Measurements from ENCODE around the gene PIEZO1. TPM values are rescaled to one million over a fixed set of nuclear protein-coding genes. Genes with fewer than 3 reads are reported as not detected.

Gene PIEZO1
- total and polyA plus RNA-seq, 9 of the 15 experiments (the other 6 are each of a cell fraction or from before 2014, with no cell fraction given) = 3.6 to 432 (median 131) TPM

DNA sequence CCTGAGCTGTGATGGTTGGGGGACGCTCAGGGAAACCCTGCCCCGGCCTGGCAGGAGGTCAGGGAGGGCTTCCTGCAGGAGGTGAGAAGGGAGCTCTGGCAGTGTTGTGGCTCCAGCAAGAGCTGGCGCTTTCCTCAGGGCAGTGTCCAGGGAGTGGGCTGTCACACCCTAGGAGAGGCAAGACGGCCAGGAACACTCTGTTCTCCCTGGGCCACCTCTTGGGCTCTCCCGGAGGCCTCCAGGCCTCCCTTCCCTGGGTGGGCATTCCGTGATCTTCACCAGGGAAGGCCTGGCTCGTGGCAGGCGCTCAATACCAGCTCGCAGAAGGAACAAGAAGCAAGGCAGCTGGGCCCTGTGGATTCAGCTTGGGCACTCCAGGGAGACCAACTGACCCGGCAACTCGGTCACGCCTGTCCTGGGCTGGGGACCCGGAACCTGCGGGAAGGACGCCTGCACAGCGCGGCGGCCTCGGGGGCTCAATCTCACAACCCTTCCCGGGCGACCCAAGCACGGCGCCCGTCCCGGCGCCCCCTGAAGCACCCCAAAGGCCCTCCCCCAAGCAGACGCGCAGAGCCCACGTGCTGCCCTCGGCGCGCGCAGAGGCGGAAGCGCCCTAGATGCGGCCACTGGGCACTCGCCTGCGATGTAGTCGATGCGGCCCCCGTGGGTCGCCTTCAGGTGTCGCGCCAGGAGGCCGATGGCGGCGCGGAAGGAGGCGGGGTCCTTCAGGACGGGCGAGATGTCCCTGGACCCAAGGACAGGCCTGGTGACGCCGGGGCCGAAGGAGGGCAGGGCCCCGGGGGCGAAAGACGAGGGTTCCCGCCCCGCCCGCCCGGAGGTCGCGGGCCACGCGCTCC is 26.1 kb upstream of the PIEZO1 start (continued):
- TF ChIP-seq, protein P1, sequence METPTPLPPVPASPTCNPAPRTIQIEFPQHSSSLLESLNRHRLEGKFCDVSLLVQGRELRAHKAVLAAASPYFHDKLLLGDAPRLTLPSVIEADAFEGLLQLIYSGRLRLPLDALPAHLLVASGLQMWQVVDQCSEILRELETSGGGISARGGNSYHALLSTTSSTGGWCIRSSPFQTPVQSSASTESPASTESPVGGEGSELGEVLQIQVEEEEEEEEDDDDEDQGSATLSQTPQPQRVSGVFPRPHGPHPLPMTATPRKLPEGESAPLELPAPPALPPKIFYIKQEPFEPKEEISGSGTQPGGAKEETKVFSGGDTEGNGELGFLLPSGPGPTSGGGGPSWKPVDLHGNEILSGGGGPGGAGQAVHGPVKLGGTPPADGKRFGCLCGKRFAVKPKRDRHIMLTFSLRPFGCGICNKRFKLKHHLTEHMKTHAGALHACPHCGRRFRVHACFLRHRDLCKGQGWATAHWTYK (CRISPR knock-in tag; IDR thresholded peaks at IDR 0.05) = peak; percentile 55; the same call in 1 of the 2 replicates
- TF ChIP-seq, protein P2, sequence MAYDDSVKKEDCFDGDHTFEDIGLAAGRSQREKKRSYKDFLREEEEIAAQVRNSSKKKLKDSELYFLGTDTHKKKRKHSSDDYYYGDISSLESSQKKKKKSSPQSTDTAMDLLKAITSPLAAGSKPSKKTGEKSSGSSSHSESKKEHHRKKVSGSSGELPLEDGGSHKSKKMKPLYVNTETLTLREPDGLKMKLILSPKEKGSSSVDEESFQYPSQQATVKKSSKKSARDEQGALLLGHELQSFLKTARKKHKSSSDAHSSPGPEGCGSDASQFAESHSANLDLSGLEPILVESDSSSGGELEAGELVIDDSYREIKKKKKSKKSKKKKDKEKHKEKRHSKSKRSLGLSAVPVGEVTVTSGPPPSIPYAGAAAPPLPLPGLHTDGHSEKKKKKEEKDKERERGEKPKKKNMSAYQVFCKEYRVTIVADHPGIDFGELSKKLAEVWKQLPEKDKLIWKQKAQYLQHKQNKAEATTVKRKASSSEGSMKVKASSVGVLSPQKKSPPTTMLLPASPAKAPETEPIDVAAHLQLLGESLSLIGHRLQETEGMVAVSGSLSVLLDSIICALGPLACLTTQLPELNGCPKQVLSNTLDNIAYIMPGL (CRISPR knock-in tag; IDR thresholded peaks at IDR 0.05) = no peak; the same call in 1 of the 2 replicates
- peak; percentile 77; the same call in 1 of the 2 replicates for TF ChIP-seq MXI1 (IDR thresholded peaks at IDR 0.05; ENCODE audit: low read depth, low read length)
- no peak for TF ChIP-seq STAT5B (CRISPR knock-in tag; IDR thresholded peaks at IDR 0.05)
- TF ChIP-seq, protein P3, sequence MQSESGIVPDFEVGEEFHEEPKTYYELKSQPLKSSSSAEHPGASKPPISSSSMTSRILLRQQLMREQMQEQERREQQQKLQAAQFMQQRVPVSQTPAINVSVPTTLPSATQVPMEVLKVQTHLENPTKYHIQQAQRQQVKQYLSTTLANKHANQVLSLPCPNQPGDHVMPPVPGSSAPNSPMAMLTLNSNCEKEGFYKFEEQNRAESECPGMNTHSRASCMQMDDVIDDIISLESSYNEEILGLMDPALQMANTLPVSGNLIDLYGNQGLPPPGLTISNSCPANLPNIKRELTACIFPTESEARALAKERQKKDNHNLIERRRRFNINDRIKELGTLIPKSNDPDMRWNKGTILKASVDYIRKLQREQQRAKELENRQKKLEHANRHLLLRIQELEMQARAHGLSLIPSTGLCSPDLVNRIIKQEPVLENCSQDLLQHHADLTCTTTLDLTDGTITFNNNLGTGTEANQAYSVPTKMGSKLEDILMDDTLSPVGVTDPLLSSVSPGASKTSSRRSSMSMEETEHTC (IDR thresholded peaks at IDR 0.05) = peak; percentile 52; the same call in 1 of the 2 replicates
- peak; percentile 94 for TF ChIP-seq ELF1 (tag; IDR thresholded peaks at IDR 0.05)
- TF ChIP-seq SAP30 (IDR thresholded peaks at IDR 0.05; ENCODE audit: borderline replicate concordance, insufficient read depth, low read depth, low read length, poor library complexity, severe bottlenecking) = peak; percentile 89
- TF ChIP-seq POLR2G (IDR thresholded peaks at IDR 0.05; ENCODE audit: low read depth, low read length) = peak; percentile 79
- no peak for TF ChIP-seq GTF2A2 (tag; IDR thresholded peaks at IDR 0.05)
- TF ChIP-seq ZNF445 (CRISPR knock-in tag; IDR thresholded peaks at IDR 0.05; ENCODE audit: low read depth) = no peak
- peak; percentile 95 for TF ChIP-seq ELF2 (CRISPR knock-in tag; IDR thresholded peaks at IDR 0.05)
- TF ChIP-seq, protein P4, sequence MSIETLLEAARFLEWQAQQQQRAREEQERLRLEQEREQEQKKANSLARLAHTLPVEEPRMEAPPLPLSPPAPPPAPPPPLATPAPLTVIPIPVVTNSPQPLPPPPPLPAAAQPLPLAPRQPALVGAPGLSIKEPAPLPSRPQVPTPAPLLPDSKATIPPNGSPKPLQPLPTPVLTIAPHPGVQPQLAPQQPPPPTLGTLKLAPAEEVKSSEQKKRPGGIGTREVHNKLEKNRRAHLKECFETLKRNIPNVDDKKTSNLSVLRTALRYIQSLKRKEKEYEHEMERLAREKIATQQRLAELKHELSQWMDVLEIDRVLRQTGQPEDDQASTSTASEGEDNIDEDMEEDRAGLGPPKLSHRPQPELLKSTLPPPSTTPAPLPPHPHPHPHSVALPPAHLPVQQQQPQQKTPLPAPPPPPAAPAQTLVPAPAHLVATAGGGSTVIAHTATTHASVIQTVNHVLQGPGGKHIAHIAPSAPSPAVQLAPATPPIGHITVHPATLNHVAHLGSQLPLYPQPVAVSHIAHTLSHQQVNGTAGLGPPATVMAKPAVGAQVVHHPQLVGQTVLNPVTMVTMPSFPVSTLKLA (conservative IDR thresholded peaks at IDR 0.05) = peak; percentile 97 to 98
- peak; percentile 78 for TF ChIP-seq RAD51 (IDR thresholded peaks at IDR 0.05; ENCODE audit: borderline replicate concordance, low read depth)
- TF ChIP-seq HDAC2 (IDR thresholded peaks at IDR 0.05) = no peak
- TF ChIP-seq FIP1L1 (IDR thresholded peaks at IDR 0.05; ENCODE audit: low read depth, low read length, poor library complexity, severe bottlenecking) = peak; percentile 97
- peak; percentile 79 for TF ChIP-seq U2AF1 (optimal IDR thresholded peaks at IDR 0.05; ENCODE audit: low read depth, low read length)
- TF ChIP-seq YBX1 (IDR thresholded peaks at IDR 0.05) = no peak
- TF ChIP-seq ZFP36 (IDR thresholded peaks at IDR 0.05; ENCODE audit: low read depth, low read length, partially characterized antibody) = peak; percentile 94
- 0 out of 2 replicates have a peak, but pooled peaks have one; percentile 13 for TF ChIP-seq CEBPG (CRISPR knock-in tag; IDR thresholded peaks at IDR 0.05)
- no peak for TF ChIP-seq CEBPG (tag; conservative IDR thresholded peaks at IDR 0.05 in 1 of 2, IDR thresholded peaks at IDR 0.05 in 1 of 2)
- TF ChIP-seq TRIM24 (IDR thresholded peaks at IDR 0.05) = no peak
